ENCODE results near the gene ARID3A.
"Not testable (repeated sequence)": the region's sequence is repeated elsewhere in the genome, so short reads cannot be mapped to it uniquely, and the experiment has no call there.

The ARID3A gene

DNA sequence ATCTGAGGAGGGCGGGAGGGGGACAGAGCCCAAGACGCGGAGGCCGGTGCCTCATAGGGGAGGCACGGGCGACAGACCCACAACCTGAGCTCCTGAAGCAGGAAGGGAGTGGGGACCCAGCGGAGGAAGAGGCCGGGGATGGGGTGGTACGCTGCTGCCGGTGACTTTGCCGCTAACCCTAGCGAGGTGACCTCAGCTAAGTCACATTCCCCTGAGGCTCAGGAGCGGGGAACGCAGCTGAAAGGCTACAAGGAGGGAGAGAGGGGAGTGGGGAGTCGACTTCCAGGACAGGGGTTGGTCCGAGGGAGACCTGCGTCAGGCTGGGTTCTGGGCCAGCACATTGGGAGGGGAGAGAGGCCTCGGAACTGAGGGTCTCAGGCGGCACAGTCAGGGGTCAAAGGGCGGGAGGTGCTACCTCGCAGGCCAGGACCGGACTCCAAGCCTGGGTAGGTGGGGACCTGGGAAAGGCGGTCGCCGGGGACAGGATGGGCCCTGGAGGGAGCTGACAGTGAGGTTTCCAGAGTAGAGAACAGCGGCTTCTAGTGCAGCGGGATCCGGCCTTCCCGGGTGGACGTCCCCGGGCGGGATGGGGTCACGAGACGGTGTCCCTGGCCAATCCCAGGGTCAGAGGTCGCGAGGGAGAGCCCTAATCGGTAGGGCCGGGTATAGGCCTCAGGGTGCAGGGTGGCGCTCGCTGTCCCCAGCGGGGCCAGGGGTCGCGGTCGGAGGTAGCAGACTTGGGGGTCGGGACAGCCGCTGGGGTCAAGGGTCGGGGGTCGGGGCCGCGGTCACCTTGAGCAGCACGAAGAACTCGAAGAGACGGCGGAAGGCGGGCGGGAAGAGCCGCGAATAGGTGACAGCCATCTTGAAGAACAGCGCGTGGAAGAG, 94.4 kb downstream of the ARID3A start:
- no peak for DNase-seq

- peak; percentile 99 for DNase-seq
These were observed 95.1 kb downstream of the ARID3A start, which contains the start of gene TMEM259 for GRCh38 chr19:1020868-1021425. Gene TMEM259, minus strand, starts transcription at chr19:1021123. Its CDS starts 127 bp downstream, at chr19:1020996.

DNA sequence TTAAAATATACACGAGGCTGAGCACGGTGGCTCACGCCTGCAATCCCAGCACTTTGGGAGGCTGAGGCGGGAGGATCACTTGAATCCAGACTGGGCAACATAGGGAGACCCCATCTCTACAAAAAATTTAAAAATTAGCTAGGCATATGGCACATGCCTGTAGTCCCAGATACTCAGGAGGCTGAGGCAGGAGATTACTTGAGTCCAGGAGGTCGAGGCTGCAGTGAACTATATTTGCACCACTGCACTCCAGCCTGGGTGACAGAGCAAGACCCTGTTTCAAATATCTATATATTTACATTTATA, 98.0 kb downstream of the ARID3A start:
- DNase-seq, result not testable (repeated sequence)

- DNase-seq, result not testable (repeated sequence)
These were observed 99.2 kb downstream of the ARID3A start for GRCh38 chr19:1025080-1025479.

Data from eye (tissue), 1 donor.